Body of pancreas (tissue), 4 donors: ENCODE data around the gene EZH1.

ENCODE experiments used
- POLR2A ChIP-seq, 3 donors: fragments of 450-650 bp; IDR thresholded peaks; one replicate each; pipeline ENCODE4 v1.6.1; 2016; ENCODE audit warnings: antibody characterized with exemption in 3 of 3, mild to moderate bottlenecking in 2 of 3
- TF ChIP-seq, protein P1 (sequence below), 7 experiments: fragments of 450-650 bp in 4 of 7; fragments of 200-600 bp in 3 of 7; sonication (generic) in 3 of 7; IDR thresholded peaks; one replicate each; pipeline ENCODE4 v1.5.1; 2016 to 2019; ENCODE audit warnings: antibody characterized with exemption in 7 of 7

GRCh38 chr17:42767512-42767911, 22.7 kb upstream of the EZH1 start:
- TF ChIP-seq, protein P1, sequence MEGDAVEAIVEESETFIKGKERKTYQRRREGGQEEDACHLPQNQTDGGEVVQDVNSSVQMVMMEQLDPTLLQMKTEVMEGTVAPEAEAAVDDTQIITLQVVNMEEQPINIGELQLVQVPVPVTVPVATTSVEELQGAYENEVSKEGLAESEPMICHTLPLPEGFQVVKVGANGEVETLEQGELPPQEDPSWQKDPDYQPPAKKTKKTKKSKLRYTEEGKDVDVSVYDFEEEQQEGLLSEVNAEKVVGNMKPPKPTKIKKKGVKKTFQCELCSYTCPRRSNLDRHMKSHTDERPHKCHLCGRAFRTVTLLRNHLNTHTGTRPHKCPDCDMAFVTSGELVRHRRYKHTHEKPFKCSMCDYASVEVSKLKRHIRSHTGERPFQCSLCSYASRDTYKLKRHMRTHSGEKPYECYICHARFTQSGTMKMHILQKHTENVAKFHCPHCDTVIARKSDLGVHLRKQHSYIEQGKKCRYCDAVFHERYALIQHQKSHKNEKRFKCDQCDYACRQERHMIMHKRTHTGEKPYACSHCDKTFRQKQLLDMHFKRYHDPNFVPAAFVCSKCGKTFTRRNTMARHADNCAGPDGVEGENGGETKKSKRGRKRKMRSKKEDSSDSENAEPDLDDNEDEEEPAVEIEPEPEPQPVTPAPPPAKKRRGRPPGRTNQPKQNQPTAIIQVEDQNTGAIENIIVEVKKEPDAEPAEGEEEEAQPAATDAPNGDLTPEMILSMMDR (IDR thresholded peaks at IDR 0.05) = no peak
- no peak for TF ChIP-seq POLR2A (IDR thresholded peaks at IDR 0.05)
